Endometrial microvascular endothelial cells (primary cell): Measurements from ENCODE around the gene EPN2. TPM values are rescaled to one million over a fixed set of nuclear protein-coding genes. Genes with fewer than 3 reads are reported as not detected.

Experiments
- in situ Hi-C: cut with HindIII; loops from 2 replicates; pipeline ENCODE4 v1.10.0; 2017; ENCODE audit warnings: low sequenced_read_pairs, low pct_unique_long_range_greater_than_20kb; ENCODE audit errors: inconsistent ontology term
- total RNA-seq: library from RNA; depleted of rRNA; stranded (reverse); fragments of >200 nt; gene quantifications from one replicate; pipeline ENCODE4 v1.2.3, GENCODE V29; 2015; ENCODE audit errors: inconsistent ontology term

EPN2 gene
- total RNA-seq, 1 donor from 2014 or later = 19.8 TPM

DNA sequence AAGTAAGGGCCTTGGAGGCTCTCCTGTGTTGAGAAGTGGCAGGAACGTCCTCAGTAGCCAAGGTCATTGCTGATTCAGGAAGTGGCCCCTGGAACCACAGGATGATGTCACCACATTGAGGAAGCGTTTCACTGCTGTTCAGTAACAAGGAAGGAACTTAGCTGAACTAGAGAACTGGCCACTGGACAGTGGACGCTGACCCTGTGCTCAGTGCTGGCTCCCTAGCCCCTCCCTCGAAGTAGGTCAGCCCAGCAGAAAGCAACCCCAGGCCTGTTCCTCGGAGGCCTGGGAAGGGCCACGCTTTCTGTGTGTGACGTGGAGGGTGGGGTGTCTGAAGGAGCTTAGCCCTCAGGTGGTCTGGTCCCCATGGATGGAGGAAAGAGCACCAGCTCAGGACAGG, 67.0 kb downstream of the EPN2 start:
- in situ Hi-C loops = no loop called here

DNA sequence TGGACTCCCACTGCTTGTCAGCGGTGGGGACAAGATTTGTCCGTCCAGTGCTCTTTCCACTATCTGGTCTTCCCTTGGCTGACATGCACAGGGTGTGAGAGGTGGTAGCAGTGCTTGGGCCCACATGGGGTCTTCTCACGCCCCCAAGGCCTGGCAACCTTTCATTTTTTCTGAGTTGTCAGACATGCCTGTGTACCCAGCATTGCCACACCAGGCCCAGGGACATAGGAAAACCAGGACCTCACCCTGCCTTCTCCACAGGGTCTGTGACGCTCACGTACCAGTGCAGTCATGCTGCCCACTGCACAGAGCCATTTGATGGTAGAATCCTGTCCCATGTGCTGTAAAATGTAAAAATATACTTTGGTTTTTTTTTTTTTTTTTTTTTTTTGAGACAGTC, 67.6 kb downstream of the EPN2 start:
- in situ Hi-C loops = no loop called here

DNA sequence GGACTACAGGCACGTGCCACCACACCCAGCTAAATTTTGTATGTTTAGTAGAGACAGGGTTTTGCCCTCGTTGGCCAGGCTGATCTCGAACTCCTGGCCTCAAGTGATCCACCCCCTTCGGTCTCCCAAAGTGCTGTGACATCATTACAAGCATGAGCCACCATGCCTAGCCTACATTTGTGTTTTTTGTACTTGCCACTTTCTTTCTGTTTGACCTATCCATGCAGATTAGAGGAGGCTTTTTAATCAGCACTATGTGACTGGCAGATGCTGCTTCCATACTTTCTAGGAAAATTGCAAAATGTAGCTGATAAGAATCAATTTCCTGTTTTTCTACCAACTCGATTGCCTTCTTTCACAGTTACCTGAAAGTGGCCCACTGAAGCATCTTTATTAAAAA, 68.1 kb downstream of the EPN2 start:
- in situ Hi-C loops = no loop called here

- in situ Hi-C loops = no loop called here
These were observed 68.6 kb downstream of the EPN2 start for GRCh38 chr17:19305761-19306159.

GRCh38 chr17:19306160-19307111, 69.3 kb downstream of the EPN2 start:
- in situ Hi-C loops = no loop called here

DNA sequence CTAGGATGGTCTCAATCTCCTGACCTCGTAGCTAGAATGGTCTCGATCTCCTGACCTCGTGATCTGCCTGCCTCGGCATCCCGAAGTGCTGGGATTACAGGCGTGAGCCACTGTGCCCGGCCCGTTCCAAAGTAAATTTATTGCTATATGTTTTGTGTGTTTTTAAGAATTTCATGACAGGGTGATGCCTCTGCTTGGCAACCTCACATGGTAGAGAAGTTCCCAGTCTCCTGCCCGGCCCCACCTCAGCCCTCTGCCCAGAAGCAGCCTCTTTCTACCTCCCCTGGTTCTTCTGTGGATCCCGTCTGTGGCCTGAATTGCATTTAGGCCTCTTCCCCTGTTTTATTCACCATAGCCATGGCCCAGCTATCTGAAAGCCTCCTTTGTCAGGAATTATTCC, 70.4 kb downstream of the EPN2 start:
- in situ Hi-C loops = no loop called here

GRCh38 chr17:19308398-19308797, 71.2 kb downstream of the EPN2 start:
- in situ Hi-C loops = no loop called here

GRCh38 chr17:19309701-19310100, 72.5 kb downstream of the EPN2 start:
- in situ Hi-C loops = no loop called here

- in situ Hi-C loops = no loop called here
These were observed 73.0 kb downstream of the EPN2 start for GRCh38 chr17:19310151-19310550.

DNA sequence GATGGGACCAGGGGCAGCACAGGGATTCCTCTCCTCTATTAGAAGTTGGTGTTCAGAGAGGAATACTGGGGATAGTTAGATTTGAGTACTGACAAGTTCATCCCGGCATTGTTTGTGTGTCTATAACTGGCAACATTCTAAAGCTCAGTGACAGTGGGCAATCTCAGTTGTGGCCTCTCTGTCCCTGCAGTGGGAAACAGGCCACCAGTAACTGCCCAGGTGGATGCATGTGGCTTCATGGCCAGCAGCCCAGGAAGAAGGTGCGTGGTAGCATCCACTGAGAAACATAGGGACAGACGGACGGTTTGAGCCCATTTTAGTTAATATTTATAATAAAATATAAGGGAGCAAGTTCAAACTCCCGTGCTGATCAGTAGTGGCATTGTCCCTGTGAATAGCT, 73.8 kb downstream of the EPN2 start:
- in situ Hi-C loops = no loop called here

- in situ Hi-C loops = no loop called here
These were observed 74.5 kb downstream of the EPN2 start for GRCh38 chr17:19311421-19312215.

- in situ Hi-C loops = no loop called here
These were observed 75.2 kb downstream of the EPN2 start for GRCh38 chr17:19312406-19312805.

- in situ Hi-C loops = no loop called here
These were observed 76.0 kb downstream of the EPN2 start for GRCh38 chr17:19313066-19313745.

DNA sequence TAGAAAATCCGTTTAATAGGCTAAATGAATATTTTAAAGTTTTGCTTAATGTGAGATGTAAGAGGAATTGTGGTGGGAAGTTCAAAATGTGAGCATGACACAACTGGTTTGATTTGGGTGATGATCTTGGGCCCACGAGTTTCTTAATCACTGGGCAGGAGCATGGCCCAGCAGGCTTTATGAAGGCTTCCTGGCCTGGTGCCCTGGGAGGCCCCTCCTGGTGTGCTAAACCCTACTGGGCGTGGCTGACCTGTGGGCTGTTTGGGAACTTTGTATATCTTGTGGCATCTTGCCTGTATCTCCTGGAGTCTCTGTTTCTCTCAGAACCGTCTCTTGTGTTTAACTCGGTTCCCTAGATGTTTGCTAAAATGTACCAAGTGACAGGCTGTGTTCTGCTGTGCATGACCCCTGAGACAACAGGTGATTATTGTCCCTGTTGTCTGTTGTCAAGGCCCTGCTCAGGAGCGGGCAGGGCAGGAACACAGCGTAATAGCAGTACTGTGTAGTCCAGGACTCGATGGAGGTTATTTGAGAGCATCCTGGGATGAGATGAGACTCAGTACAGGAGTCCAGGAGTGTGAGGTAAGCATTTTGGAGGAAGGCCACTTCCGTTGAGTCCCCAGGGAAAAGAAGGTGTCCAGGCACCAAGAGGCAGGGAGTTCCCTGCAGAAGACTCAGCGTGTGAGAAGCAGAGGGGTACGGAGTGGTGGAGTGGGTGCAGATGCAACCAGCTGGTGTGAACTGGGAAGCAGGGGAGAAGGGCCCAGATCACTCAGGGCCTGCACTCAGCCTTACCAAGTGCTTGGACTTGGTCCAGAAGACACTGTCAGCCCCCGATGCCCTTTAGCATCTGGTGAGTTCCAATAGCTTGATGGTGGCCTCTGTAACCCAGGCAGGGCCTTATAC, 76.8 kb downstream of the EPN2 start:
- in situ Hi-C loops = no loop called here

DNA sequence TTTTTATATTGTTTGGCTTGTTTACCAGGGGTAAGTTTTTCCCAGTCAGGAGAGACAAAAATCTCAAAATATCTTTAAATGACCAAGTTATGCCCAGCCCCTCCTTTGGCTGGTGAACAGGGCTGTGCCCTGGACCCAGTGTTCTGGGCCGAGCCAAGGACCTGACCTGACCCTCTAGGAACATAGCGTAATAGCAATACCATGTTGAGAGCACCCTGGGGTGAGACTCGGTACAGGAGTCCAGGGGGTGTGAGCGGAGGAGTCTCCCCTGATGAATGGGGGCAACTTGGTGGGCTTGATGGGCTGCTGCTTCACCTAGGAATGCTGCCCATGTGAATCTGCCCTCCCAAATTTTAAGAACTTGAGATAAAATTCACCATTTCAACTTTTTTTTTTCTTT, 77.9 kb downstream of the EPN2 start:
- in situ Hi-C loops = no loop called here

GRCh38 chr17:19316761-19317358, 79.7 kb downstream of the EPN2 start:
- in situ Hi-C loops = no loop called here

DNA sequence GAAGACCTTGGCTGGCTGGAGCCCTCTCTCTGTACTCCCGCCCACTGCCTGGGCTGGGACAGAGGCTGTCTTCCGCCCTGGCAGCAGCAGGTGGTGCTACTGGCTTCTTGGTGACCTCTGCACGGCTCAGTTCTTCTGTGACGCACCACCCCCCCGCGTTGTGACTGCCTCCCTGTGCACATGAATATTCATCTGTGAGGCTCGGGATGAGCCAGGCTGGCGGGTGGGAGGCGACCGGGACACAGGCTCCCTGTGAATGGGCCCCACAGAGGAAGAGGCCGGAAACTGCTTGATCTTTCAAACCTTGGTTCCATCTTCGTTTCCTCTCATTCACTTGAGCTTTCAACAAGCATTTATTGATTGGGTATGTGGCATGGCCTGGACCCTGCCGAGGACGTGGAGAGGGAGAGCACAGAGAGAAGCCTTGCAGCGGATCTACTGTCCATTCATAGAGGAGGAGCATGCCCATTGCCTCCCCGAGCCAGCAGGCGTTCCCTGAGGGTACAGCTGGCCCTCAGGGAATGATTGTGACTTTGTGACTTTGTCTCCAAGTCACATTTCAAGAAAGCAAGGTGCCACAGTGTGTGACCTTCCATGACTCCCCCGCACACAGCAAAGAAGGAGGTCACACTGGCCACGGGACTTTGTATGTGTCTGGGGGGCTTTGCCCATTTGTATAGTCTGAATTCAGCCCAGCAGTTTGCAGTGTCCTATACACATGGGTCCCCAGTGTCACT, 80.4 kb downstream of the EPN2 start:
- in situ Hi-C loops = no loop called here

DNA sequence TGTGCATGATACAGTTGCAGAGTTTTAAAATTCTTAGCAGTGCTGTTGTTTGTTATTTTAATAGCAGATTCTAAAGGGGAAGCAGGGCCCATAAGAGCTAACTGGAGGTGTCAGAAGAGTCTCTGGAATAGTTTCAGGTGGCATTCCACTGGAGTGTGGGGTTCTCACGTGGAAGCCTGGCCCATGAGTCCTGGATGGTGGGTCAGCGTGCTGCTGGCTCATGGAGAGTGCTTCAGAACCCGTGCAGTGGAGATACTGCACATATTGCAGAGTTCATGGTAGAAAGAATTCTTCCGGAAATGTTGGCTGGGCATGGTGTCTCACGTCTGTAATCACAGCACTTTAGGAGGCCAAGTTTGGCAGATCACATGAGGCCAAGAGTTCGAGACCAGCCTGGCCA, 81.4 kb downstream of the EPN2 start:
- in situ Hi-C loops = no loop called here
